HG03135 (cell line): Measurements from ENCODE around the gene LIPJ.

Experiments used
- ATAC-seq: cut with Tn5 transposase; IDR thresholded peaks from one replicate; pipeline ENCODE4 v1.9.1; 2021; ENCODE audit warnings: mild to moderate bottlenecking, moderate library complexity; ENCODE audit not compliant: unreplicated experiment

Gene LIPJ

GRCh38 chr10:88594482-88594881 lies 7.9 kb downstream of the LIPJ start:
- ATAC-seq: no peak

GRCh38 chr10:88598055-88598454 lies 11.5 kb downstream of the LIPJ start:
- peak; percentile 95 for ATAC-seq

- no peak for ATAC-seq
Measured at GRCh38 chr10:88608052-88608732, 21.6 kb downstream of the LIPJ start.

GRCh38 chr10:88608780-88609179 lies 22.2 kb downstream of the LIPJ start:
- no peak for ATAC-seq

- ATAC-seq: no peak
Measured at GRCh38 chr10:88616250-88616977, 29.9 kb downstream of the LIPJ start.

- ATAC-seq: no peak
Measured at GRCh38 chr10:88617772-88618300, 31.3 kb downstream of the LIPJ start.

- no peak for ATAC-seq
Measured at GRCh38 chr10:88618496-88618895, 31.9 kb downstream of the LIPJ start.

DNA sequence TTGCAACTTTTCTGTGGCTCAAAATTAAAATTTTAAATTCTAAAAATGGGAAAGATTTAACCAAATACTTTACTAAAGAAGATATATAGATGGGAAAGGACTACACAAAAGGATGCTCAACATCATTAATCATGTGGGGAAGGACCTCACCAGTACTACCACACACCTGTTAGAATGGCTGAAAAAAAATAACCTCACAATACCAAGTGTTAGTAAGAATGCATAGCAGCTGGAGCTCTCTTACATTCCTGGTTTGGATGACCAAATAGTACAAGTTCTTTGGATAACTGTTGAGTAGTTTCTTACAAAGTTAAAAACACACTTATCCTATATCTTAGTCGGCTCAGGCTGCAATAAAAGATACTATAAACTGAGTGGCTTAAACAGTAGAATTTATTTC lies 33.9 kb downstream of the LIPJ start:
- ATAC-seq: no peak

DNA sequence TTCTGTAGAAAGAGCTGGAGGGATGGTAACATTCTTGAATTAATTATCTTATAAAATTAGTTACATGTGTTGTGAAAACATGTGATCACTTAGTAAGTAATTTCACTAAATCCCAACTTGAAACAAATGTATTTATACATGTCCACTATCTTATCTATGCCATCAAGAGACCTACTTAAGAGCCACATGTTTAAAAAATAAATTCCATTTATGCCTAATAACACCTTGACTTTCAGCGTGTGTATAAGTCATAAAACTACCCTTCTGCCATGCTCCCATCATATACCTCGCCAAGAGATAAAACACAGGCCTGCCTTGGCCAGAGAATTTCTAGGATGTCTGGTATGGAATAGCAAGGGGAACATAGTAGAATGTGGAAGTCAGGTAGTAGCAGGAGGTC lies 37.3 kb downstream of the LIPJ start:
- no peak for ATAC-seq

GRCh38 chr10:88624840-88625239 lies 38.3 kb downstream of the LIPJ start:
- no peak for ATAC-seq

GRCh38 chr10:88640186-88640585 lies 53.6 kb downstream of the LIPJ start:
- no peak for ATAC-seq

- ATAC-seq: no peak
Measured at GRCh38 chr10:88642209-88642608, 55.6 kb downstream of the LIPJ start.

- no peak for ATAC-seq
Measured at GRCh38 chr10:88642963-88643362, 56.4 kb downstream of the LIPJ start.

- ATAC-seq: no peak
Measured at GRCh38 chr10:88647061-88647615, 60.6 kb downstream of the LIPJ start.

DNA sequence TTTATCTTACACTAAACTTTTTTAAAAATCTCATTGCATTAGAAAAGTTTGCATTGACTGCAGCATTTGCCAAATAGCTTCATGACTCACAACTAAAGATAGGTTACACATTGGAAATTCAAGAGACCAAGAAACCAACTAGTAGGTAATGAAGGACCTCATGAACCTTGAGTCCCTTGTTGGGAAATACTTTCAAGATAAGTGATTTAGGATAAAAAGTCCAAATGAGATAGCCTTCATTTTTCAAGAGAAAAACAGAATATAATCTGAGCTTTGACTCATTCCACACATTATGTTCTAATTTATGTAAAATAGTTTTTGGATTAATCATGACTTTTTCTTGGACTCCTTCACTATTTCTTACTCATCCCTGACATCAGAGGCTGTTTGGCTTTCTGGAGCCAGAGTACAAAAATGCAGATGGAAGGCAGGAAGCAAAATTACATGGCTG lies 64.6 kb downstream of the LIPJ start:
- ATAC-seq: no peak

DNA sequence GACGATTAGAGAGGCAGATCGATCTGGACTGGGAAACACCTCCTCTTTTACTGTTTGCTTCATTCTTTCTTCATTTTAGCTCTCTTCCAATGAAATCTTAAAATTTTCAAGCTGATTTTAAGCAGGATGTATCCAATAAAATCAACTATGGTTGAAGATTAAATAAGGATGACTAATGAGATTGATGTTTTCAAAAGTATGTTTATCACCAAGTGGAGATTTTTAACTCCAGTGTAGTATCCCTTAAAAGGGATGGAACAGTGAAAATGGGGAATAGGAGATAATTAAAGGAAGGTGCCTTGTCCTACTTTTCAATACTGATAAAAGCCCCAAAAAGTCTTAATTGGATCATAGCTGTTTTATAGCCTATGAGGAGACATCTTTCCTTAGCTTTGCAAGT lies 66.1 kb downstream of the LIPJ start:
- ATAC-seq: no peak
